ENCODE results near the gene SLC6A11.

Gene SLC6A11

GRCh38 chr3:10792208-10792607 is 23.8 kb upstream of the SLC6A11 start:
- no peak for DNase-seq

- no peak for DNase-seq
Measured at GRCh38 chr3:10798600-10799367, 17.2 kb upstream of the SLC6A11 start.

GRCh38 chr3:10804183-10804648 is 11.8 kb upstream of the SLC6A11 start:
- DNase-seq, result no peak

- no peak for DNase-seq
Measured at GRCh38 chr3:10806006-10806405, 10.0 kb upstream of the SLC6A11 start.

GRCh38 chr3:10808130-10808735 is 7.8 kb upstream of the SLC6A11 start:
- no peak for DNase-seq

- no peak for DNase-seq
Measured at GRCh38 chr3:10808974-10809373, 7.1 kb upstream of the SLC6A11 start.

GRCh38 chr3:10810376-10810775 is 5.7 kb upstream of the SLC6A11 start:
- no peak for DNase-seq

- no peak for DNase-seq
Measured at GRCh38 chr3:10813425-10813824, 2.6 kb upstream of the SLC6A11 start.

- no peak for DNase-seq
Measured at GRCh38 chr3:10814623-10815022, 1.4 kb upstream of the SLC6A11 start.

- no peak for DNase-seq
Measured at GRCh38 chr3:10815487-10815886, 541 bp upstream of the SLC6A11 start.

- DNase-seq, result no peak
Measured at GRCh38 chr3:10816863-10817253, 830 bp downstream of the SLC6A11 start.

GRCh38 chr3:10817506-10817905 is 1.5 kb downstream of the SLC6A11 start:
- no peak for DNase-seq

GRCh38 chr3:10822055-10822454 is 6.0 kb downstream of the SLC6A11 start:
- no peak for DNase-seq

- DNase-seq, result no peak
Measured at GRCh38 chr3:10822708-10823515, 6.9 kb downstream of the SLC6A11 start.

- DNase-seq, result no peak
Measured at GRCh38 chr3:10823516-10823818, 7.4 kb downstream of the SLC6A11 start.

- no peak for DNase-seq
Measured at GRCh38 chr3:10824468-10824867, 8.4 kb downstream of the SLC6A11 start.

GRCh38 chr3:10833855-10834414 is 17.9 kb downstream of the SLC6A11 start:
- DNase-seq, result no peak

- DNase-seq, result no peak
Measured at GRCh38 chr3:10834951-10835350, 18.9 kb downstream of the SLC6A11 start.

- DNase-seq, result no peak
Measured at GRCh38 chr3:10835406-10835805, 19.4 kb downstream of the SLC6A11 start.

- no peak for DNase-seq
Measured at GRCh38 chr3:10836676-10837075, 20.6 kb downstream of the SLC6A11 start.

- DNase-seq, result no peak
Measured at GRCh38 chr3:10837849-10838248, 21.8 kb downstream of the SLC6A11 start.

GRCh38 chr3:10839167-10839566 is 23.1 kb downstream of the SLC6A11 start:
- DNase-seq, result no peak

GRCh38 chr3:10841100-10841499 is 25.1 kb downstream of the SLC6A11 start:
- DNase-seq, result no peak

- no peak for DNase-seq
Measured at GRCh38 chr3:10843378-10843777, 27.4 kb downstream of the SLC6A11 start.
